HG02884 (cell line): ENCODE measurements around the gene C16orf96.
A peak's percentile ranks its signal among the peaks of the same experiment; 100 is the strongest.

Experiments used
- ATAC-seq: cut with Tn5 transposase; IDR thresholded peaks from one replicate; pipeline ENCODE4 v1.9.1; 2021; ENCODE audit warnings: mild to moderate bottlenecking, moderate library complexity; ENCODE audit not compliant: unreplicated experiment

C16orf96 gene

DNA sequence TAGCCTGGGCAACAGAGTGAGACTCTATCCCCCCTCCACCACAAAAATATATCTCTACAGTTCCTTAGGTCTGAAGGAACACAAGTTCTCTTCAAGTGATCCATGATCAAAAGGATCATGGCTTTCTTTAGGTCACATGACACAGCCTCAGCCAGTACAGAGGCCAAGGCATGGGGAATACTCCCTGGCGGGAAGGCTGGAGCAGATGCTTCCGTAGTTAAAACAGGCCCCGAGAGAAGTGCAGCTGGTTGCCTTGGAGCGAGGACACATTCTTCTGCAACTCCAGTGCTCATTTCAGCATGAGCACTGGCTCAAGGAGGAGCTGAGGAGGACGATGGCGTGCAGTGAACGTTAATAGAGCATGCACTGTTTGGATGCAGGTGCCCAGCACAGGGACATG is 31.1 kb upstream of the C16orf96 start:
- ATAC-seq, result no peak

DNA sequence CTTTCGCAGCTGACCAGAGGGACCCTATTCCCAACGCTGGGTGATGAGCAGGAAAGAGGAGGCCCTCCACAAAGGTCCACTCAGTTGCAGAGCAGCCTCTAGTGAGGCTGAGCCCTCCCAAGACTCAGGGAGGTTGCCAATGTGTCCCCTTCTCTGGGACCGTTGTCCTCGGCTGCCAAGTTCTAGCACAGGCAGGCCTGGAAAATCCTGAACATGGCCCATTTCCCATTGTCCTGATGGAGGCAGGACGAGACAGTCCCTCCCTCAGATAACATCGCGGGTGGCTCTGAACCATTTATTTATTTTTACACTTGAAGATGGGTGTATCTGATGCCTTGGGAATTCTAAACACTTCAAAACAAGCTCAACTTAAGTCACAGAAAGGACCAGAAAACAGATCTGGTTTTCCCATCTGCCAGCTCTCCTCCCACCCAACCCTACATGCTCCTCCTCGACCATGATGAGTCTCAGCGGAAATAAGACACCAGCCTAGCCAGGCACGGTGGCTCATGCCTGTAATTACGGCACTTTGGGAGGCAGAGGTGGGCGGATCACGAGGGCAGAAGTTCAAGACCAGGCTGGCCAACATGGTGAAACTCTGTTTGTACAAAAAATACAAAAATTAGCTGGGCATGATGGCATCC is 30.4 kb upstream of the C16orf96 start:
- ATAC-seq, result no peak

DNA sequence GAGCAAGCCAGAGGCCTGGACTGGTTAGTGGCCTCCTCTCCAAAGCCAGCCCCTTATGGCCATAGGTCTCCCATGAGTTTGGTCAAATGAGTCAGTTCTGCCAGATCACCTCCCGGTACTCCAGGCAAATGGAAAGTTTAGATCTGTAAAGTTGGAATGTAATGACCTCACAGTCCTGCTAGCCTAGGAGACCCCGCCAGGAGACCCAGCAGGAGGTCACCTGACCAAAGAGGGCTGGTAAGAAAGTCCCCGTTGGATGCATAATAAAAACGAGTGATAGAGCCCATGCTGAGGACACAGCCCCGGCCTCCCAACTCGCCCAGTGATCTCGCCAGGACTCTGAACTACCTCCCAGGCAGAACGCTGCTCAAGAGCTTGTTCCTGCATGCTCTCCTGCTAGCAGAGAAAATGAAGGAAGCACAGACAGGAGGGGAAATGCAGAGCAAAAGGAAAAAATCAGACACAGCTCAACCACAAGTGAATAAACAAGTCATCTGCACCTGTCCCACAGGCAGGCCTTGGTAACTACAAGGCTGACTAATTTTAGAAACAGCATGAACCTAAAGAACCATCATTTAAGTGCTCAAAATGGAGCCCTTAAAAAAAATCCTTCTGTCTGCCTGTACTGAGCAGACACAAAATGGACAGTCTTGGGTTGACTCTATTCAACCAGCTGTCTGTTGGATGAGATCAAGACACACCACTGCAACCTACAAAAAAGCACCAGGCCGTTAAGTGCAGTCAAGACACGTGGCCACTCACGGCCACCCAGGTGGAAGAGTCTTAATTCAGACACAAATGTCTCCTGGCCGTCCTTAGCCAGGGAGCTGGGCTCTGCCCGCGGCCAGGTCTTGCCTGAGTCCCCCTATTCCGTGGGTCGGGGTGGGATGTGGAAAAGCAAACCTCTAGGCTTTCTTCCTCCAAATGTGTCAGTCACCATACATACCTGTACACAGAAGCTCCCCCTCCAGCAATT is 26.8 kb upstream of the C16orf96 start:
- ATAC-seq, result no peak

DNA sequence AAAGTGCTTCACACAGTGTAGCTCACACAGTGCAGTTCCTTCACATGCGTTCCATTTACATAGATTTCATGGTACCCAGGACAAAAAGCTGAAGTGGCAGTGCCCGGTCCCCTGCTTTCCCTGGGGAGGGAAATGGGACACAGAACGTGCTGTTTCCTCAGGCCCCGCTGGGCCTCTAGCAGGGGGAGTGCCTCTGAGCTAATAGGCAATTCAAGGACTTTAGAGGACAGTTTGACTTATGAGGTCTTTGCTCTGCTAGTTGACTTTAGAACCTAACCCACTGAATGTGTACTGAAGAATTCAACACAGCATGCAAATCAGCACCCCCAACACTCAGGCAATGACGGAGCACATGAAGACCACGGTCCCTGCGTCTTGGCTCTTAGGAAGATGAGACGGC is 24.3 kb upstream of the C16orf96 start:
- no peak for ATAC-seq

DNA sequence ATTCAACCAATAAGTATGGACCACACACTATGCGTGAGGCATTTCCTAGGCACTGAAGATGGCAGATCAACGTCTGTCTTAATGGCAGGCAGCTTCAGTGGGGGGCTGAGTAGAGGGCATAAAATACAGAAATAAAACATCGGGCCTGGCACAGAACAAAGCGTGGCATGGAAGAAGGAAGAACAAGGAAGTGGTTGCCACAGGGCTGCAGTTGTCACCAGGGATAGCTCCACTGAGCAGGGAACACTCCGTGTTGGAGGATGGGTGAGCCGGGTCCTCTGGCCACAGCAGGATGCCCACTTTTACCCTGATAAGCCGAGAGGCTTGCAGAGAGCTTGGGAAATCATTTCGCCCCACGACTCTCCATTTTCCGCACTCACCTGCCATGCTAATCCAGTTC is 23.9 kb upstream of the C16orf96 start:
- no peak for ATAC-seq

DNA sequence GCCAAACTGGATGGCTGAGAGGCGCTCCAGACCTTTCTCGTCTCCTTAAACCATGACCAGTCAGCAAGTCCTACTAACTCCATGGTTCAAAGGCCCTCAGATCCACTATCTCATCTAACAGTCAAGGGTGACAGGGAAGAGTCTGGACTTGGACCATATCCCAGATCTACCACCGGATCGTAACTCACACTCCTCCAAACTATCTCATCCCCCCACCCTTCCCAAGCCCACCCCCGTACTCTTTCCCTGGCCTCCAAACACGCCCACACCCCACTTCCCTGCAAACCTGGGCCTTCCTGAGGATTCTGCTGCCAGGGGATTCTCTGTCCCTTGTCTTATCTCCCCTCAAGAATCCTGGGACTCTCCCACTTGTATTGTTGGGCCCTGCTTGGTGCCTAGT is 22.6 kb upstream of the C16orf96 start:
- no peak for ATAC-seq

DNA sequence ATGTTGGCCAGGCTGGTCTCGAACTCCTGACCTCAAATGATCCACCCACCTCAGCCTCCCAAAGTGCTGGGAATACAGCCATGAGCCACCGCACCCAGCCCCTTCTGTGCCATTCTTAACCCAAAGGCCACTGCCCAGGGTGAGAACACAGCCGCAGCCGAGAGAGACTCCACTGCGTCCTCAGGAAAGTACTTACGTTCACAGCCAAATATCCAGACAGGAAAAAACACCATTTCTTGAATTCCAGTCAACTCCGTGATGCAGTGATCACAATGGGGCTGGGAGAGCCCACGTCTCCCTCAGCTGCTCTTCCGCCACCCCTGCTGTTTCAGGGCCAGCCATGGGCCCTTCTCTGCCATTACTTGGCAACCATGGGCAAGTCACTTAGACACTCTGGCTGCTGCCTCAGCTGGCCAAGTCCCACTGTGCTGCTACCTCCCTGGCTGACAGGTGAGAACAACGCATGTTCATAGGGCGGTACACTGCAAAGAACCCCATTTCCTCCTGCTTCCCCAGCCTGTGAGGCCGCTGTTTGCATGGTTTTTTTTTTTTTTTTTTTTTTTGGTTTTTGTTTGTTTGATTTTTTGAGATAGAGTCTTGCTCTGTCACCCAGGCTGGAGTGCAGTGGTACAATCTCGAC is 21.9 kb upstream of the C16orf96 start:
- no peak for ATAC-seq

DNA sequence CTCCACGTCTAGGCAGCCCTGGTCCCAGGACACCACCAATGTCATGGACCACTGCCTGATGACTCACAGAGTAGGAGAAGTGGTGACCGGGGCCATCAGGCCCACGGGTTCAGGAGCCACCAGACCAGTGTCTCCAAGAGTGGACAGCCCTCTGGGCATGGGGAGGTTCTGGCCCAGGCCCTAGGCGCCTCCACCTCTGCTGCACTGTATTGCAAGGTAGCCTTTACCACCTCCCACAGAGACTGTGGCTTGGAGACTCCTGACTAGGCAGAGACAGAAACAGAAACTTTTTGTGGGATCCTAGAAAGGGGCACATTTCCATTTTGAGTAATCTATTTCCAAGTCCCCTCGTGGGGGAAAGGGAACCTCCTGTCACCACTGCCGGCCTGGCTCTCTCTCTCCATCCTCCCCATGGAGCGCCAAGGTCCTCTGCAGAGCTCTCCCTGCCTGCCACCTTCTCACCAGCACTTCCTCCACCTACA is 20.5 kb upstream of the C16orf96 start:
- ATAC-seq, result no peak

DNA sequence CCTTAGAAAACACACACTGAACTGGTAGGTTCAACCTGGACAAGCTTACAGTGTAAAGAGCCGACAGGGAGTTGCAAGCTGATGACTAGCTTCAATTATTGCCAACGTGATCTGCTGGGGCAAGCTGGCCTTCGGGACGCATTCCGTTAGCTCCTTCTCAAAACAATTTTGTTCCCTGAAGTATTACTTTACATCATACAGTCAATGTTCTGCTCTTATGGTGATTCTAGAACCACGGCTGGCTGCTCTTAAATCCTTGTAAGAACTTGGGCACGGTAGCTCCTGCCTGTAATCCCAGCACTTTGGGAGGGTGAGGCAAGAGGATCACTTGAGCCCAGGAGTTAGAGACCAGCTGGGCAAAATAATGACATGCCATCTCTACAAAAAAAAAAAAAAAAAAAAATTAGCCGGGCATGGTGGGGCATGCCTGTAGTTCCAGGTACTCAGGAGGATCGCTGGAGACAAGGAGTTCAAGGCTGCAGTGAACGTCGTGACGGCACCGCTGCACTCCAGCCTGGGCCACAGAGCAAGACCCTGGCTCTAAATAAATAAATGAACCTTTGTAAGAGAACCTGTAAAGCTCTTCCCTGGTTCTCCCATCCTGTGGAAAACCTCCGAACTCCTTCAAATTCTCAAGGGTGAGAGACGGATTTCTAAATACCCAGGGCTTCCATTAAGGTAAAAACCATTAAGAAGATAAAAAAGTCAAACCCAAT is 19.6 kb upstream of the C16orf96 start:
- no peak for ATAC-seq

DNA sequence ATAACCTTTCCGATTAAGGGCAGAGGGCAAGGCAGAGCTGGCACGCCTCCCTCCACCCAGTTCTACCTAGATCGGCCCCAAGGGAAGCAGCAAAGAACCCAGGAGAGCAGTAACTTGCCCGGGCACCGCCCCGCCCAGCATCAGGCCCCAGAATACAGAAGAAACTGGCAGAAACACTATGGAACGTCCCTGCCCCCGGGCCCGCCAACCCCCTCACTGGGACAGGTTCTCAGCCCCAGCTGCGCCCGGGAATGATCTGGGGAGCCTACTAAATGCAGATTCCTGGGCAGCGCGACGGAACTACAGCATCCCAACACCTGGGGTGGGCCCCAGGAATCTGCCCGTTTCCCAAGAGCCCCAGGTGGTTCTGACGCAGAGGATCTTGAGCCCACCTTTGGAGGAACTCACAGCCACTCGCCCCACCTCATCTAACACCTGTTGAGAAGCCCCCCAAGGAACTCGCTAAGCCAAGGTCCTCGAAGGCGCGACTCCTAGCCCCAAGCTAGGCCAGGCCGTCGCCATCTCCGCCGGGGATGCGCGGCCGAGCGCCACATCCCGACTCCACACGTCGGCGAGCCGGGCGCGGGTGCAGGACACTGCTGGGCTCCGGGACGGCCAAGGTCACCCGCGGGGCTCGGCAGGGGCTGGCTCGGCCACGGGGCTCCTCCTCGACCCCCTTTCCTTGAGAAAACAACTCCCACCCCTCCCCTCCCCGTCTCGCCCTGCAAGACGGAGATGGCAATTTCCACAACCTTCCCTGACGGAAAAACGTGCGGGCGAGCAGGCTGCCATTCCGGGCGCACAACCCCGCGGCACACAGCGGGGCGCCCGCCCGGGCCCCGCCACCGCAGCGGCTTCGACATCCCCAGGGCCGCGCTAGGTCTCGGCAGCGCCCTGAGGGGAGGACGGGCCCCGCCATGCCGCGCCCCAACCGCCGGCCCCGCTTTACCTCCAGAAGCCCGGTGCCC is 18.5 kb upstream of the C16orf96 start:
- no peak for ATAC-seq

DNA sequence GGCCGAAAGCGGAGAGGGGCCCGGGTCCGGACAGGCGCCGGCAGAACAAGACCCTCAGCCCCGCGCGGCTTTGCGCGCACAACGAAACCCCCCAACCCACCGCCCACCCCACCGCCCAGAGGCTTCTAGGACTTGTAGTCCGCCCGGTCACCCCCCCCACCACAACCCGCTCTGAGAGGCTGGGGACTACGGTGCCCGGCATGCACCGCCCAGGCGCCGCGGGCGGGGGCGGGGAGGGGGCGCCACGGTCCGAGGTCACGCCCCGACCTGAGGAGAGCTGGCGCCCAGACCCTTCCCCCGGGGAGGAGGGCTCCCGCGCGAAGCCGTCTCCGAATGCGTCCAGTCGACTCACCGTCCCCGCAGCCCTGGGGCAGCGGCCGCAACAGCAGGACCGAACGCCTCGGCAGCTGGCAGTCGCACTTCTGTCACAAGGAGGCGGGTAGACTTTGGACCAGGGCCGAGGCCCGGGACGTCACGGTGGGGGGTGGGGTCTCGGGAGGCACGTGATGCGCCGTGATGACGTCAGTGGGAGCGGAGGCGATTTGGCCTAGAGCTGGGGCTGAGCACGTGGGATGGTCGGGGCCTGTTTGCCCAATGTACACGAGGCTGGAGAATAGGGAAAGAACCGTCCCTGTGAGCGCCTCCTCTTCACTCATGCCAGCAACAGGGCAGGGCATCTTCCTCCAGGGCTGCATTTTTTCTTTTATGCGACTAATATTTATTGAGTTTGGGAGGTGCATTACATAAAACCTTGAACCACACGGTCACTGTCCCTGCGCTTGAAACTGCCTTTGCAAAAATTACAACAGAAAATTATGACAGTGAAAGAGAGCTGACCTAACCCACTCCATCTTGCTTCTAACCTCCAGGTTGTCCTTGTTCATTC is 17.5 kb upstream of the C16orf96 start, which contains the start of gene CDIP1:
TSS of gene CDIP1 (minus strand) at position 424 of the 886 bp plus-strand sequence. CDS start 24,643 bp downstream, outside the sequence.
- peak; percentile 80 for ATAC-seq

DNA sequence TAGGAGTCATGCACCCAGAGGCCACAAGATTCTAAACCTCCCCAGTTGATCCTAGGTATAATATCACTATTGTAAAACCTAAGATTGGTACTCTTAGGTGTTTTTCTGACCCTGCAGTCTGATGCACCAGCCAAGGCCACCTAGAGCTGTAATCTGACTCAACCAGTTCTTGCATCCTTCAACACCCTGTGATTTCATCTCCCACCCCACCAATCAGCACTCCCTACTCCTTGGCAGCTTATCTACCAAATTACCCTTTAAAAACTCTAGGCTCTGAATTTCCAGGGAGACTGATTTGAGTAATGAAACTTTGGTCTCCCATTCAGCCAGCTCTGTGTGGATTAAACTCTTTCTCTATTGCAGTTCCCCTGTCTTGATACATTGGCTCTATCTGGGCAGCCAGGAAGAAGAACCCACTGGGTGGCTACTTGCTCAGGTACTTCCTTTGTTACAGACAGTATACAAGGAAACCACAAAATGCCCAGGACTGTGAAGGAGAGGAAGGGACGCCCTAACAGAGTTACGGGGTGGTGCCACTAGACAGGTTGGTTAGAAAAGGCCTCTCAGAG is 16.3 kb upstream of the C16orf96 start:
- ATAC-seq, result no peak

DNA sequence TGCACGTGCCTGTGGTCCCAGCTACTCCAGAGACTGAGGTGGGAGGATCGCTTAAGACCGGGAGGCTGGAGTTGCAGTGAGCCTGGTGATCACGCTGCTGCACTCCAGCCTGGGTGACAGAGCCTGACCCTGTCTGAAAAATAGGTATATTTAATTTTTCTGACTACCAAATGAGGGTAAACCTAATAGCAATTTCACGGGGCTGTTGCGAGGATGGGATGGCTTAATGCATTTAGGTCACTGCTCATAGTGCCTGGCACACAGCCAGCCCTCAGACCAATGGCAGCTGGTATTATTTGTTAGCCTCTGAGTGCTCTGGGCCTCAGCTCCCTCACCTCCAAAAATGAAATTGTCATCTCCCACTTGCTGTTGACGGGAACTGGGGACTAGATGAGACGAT is 11.7 kb upstream of the C16orf96 start:
- ATAC-seq, result no peak

DNA sequence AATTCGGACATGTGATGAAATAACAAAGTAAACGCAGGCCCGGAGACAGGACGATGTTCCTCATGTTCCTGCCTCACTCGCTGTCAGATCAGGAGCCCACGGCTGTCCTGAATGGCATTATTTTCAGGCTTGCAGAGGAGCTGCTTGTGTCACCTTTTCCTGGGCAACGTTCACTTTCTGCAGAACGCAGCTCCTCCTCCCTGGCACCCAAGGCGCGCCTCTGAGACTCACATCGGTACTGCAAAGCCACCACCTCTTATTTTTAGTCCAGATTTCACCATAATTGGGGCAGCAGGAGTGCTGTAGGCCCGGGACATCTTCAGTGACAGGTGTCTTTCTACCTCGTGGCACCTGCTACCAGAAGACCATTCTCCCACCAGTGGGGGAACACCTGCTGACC is 8.0 kb upstream of the C16orf96 start:
- ATAC-seq, result no peak

DNA sequence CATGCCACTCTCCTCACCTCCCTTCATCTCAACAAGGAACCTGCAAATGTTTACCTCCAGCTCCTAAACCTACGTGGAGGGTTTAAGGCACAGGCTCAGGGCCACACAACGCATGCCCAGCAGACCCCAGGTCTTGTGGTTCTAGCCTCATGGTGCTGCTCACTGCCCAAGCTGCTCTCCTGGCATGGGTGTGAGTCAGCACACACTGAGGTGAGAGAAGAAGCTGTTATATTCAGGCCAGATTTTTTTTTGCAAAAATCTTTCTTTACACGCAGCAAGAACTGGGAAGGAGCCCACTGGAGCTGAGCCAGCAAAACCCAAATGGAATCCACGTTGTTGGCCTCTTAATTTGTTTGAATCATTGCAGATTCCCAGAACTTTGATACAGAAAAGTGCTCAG is 5.5 kb upstream of the C16orf96 start:
- ATAC-seq, result no peak

DNA sequence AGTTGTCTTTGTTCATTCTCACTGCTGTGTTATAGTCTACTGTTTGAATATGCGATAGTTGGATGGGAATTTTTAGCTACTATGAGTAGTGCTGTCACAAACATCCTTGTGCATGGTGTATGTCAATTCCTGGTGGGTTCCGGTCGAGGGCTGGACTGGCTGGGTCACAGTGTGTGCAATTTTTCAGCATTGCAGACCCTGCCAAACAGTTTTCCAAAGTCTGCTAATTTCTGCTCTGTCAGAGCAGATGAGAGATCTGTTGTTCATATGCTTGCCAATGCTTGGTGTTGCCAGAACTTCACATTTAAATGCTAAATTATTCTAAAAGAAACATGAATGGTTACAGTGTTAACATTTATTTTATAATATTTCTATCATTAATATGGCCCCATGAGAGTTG is 3.6 kb upstream of the C16orf96 start:
- ATAC-seq, result no peak

DNA sequence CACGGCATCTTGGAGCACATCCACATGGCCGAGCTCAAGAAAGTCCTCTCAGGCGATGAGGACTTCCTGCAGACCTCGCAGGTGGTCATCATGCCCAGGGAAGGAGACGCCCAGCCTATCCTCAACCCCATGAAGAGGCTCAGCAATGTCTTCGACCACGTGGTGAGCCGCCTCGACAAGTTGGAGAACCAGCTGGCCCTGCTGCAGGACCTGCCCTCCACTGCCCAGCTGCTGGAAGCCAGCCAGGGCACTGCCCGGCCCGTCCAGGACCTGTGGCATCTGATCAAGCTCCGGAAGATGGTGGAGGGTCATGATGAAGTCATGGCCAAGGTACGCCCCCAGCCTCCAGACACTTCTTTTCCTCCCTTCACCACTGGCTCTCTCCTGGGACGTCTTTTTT is 440 bp downstream of the C16orf96 start:
- ATAC-seq, result no peak

DNA sequence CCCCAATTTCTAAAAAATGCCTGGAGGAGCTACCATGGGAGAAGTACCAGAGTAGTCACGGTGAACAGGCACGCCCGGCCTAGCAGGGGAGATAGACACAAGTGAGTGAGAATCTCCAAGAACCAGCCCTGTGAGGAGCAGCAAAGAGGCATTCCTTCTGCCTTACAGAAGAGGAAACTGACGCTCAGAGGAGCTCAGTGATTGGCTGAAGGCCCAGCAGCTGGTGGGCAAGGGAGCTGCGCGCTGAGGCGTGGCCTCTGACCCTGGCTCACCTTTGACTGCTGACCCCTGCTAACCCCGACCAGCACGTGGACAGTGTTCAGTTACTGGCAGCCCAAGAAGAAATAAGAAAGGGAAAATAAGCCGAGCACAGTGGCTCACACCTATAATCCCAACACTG is 1.8 kb downstream of the C16orf96 start:
- no peak for ATAC-seq
